ENCODE measurements around the gene XYLT1.

XYLT1 gene

GRCh38 chr16:17454162-17454730, 16.5 kb downstream of the XYLT1 start:
- DNase-seq = no peak

GRCh38 chr16:17453364-17454038, 17.3 kb downstream of the XYLT1 start:
- DNase-seq = no peak

GRCh38 chr16:17452922-17453321, 17.8 kb downstream of the XYLT1 start:
- DNase-seq = no peak

GRCh38 chr16:17451843-17452242, 18.9 kb downstream of the XYLT1 start:
- no peak for DNase-seq

GRCh38 chr16:17450291-17450690, 20.5 kb downstream of the XYLT1 start:
- DNase-seq = no peak

GRCh38 chr16:17448640-17449638, 21.8 kb downstream of the XYLT1 start:
- DNase-seq = peak; percentile 34

GRCh38 chr16:17447101-17447569, 23.6 kb downstream of the XYLT1 start:
- no peak for DNase-seq

- no peak for DNase-seq
Measured at GRCh38 chr16:17446661-17447060, 24.1 kb downstream of the XYLT1 start.

GRCh38 chr16:17445421-17445820, 25.3 kb downstream of the XYLT1 start:
- no peak for DNase-seq

- no peak for DNase-seq
Measured at GRCh38 chr16:17444658-17445057, 26.1 kb downstream of the XYLT1 start.

- DNase-seq = no peak
Measured at GRCh38 chr16:17440131-17440530, 30.6 kb downstream of the XYLT1 start.

- no peak for DNase-seq
Measured at GRCh38 chr16:17439580-17439979, 31.2 kb downstream of the XYLT1 start.

- no peak for DNase-seq
Measured at GRCh38 chr16:17437981-17438380, 32.8 kb downstream of the XYLT1 start.

GRCh38 chr16:17437127-17437720, 33.5 kb downstream of the XYLT1 start:
- no peak for DNase-seq

- DNase-seq = no peak
Measured at GRCh38 chr16:17435318-17435717, 35.4 kb downstream of the XYLT1 start.

GRCh38 chr16:17433577-17434451, 36.9 kb downstream of the XYLT1 start:
- no peak for DNase-seq

GRCh38 chr16:17432901-17433576, 37.7 kb downstream of the XYLT1 start:
- DNase-seq = no peak

GRCh38 chr16:17431968-17432625, 38.7 kb downstream of the XYLT1 start:
- no peak for DNase-seq

- no peak for DNase-seq
Measured at GRCh38 chr16:17431012-17431411, 39.7 kb downstream of the XYLT1 start.

- no peak for DNase-seq
Measured at GRCh38 chr16:17426451-17426850, 44.3 kb downstream of the XYLT1 start.

- DNase-seq = no peak
Measured at GRCh38 chr16:17424771-17425170, 46.0 kb downstream of the XYLT1 start.

Measured in activated gamma-delta T cell (primary cell).